ENCODE results near the gene SMAD3.

Gene SMAD3

DNA sequence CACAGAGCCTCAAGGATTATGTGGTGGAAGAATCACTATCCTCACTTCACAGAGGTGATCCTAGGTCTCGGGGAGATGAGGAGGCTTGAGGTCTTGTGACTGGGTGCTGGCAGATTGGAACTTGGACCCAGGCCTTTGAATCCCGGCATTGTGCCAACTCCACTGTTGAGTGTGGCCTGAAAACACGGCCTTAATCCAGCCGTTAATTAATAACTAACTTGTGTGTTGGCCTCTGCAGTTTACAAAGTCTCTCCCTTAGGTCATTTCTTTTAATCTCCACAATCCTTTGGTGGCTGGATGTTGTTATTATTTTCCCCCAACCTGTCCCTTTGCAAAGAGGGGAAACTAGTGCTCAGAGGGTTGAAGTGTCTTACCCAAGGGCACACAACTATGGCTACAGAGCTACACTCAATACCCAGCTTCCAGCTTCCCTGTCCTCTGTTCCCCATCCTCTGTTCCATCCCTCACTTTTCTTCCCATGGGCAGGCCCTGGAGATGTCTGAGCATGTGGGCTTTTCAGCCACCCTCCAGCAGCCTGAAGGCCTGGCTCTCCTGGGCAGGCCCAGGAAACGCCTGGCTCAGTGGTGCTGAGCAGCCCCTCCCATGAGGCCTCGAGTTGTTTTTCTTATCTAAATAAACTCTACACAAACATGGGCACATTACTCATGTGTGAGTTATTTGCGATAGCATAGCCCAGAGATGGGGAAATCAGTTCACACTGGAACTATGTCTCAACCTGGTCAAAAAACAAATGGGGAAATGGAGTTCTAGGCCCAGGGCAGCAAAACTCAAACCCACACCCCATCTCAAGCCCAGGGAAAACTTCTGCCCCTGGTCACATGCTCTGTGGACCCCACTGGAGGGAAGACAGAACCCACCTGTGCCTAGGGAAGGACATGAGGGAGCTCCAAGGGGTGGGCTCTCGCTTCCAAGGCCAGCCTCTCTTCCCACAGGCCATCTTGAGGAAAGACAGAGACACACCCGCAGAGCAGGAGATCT, 16.8 kb upstream of the SMAD3 start:
- no peak for TF ChIP-seq ZFX (IDR thresholded peaks at IDR 0.05)
- TF ChIP-seq, protein P1, sequence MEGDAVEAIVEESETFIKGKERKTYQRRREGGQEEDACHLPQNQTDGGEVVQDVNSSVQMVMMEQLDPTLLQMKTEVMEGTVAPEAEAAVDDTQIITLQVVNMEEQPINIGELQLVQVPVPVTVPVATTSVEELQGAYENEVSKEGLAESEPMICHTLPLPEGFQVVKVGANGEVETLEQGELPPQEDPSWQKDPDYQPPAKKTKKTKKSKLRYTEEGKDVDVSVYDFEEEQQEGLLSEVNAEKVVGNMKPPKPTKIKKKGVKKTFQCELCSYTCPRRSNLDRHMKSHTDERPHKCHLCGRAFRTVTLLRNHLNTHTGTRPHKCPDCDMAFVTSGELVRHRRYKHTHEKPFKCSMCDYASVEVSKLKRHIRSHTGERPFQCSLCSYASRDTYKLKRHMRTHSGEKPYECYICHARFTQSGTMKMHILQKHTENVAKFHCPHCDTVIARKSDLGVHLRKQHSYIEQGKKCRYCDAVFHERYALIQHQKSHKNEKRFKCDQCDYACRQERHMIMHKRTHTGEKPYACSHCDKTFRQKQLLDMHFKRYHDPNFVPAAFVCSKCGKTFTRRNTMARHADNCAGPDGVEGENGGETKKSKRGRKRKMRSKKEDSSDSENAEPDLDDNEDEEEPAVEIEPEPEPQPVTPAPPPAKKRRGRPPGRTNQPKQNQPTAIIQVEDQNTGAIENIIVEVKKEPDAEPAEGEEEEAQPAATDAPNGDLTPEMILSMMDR (conservative IDR thresholded peaks at IDR 0.05), result no peak
- no peak overlapping the region for H3K27ac ChIP-seq

- no peak for TF ChIP-seq ZFX (IDR thresholded peaks at IDR 0.05)
- TF ChIP-seq, protein P1 (conservative IDR thresholded peaks at IDR 0.05), result no peak
- H3K27ac ChIP-seq, result no peak overlapping the region
These were observed 15.9 kb upstream of the SMAD3 start for GRCh38 chr15:67049351-67050044.

GRCh38 chr15:67050062-67050461, 15.3 kb upstream of the SMAD3 start:
- TF ChIP-seq ZFX (IDR thresholded peaks at IDR 0.05), result no peak
- TF ChIP-seq, protein P1 (conservative IDR thresholded peaks at IDR 0.05), result no peak
- H3K27ac ChIP-seq, result no peak overlapping the region

DNA sequence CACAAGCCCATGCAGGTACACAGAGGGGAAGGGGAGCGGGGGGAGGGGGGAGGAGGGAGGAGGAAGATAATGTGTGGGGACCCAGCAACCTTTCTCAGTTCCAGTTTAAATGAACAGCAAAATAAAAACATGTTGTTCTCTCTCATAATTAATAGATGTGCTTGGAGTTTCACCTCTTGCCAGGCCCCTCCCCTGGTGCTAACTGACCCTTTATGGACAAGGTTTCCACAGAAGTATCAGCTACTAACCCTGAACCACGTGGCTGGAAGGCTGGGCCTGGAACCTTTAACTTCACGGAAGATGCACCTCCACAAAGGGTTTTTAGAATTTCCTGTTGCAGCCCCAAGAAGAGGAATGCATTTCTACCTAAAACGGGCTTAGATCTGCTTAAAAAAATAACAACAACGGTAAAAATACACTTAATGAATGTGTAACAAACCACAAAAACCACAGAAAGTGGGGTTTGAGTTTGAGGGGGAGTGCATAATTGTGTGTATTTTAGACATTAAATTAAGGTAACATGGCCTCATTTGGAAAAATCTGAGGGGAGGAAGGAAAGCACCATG, 14.8 kb upstream of the SMAD3 start:
- TF ChIP-seq, protein P1 (conservative IDR thresholded peaks at IDR 0.05), result no peak
- no peak for TF ChIP-seq ZFX (IDR thresholded peaks at IDR 0.05)
- H3K27ac ChIP-seq, result no peak overlapping the region

DNA sequence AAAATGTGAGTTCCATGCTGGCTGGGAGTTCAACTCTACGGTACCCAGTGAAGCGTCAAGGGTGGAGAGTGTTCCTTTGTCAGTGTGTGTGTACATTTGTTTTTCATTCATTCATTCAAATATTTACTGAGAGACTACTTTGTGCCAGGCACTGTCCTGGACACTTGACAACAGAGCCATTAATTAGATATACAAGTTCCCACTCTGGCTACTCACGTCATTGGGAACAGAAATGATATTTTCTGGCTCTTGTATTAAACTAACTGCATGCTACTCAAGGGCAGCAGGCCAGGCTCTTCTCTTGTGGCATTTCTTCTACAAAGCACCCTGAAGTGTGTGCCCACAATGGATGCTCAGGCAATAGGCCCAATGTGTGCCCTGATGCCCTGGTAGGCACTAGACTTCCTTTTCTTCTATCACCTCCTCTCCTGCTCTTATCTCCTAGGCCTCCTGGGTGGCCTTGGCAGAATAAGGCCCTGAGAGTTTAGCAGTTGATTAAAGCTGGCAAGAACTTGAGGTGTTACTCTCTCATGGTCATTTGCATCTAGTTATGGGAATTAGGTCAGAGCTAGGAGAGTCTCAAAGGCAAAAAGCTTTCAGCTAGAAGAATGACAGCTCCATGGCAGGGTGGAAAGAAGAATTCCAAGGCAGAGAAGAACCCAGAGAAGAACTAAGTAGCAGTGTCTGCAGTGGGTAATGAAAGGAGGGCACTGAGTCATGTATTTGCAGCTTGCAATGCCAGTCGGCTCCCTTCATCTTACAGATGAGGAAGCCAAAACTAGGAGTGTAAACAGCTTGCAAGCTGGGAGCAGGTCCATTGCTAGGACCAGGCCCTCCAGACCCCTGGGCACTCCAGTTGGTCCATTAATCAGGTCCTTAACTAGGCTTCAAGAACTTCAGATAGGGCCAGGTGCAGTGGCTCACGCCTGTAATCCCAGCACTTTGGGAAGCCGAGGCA, 14.0 kb upstream of the SMAD3 start:
- TF ChIP-seq ZFX (IDR thresholded peaks at IDR 0.05), result no peak
- TF ChIP-seq, protein P1 (conservative IDR thresholded peaks at IDR 0.05), result no peak
- no peak overlapping the region for H3K27ac ChIP-seq

GRCh38 chr15:67054676-67055075, 10.7 kb upstream of the SMAD3 start:
- TF ChIP-seq, protein P1 (conservative IDR thresholded peaks at IDR 0.05), result no peak
- TF ChIP-seq ZFX (IDR thresholded peaks at IDR 0.05), result no peak
- H3K27ac ChIP-seq, result no peak overlapping the region

All from C4-2B (cell line).